GM12892 (cell line): ENCODE results near the gene TUBB2A.

ENCODE experiments used
- POLR2A ChIP-seq: IDR thresholded peaks from 2 replicates; pipeline ENCODE4 v1.6.1; 2011; ENCODE audit warnings: low read depth, low read length, control low read depth
- POLR2AphosphoS5 ChIP-seq: IDR thresholded peaks from 2 replicates; pipeline ENCODE4 v1.6.1; 2011; ENCODE audit warnings: low read depth, low read length, control low read depth
- TAF1 ChIP-seq: IDR thresholded peaks from 2 replicates; pipeline ENCODE4 v1.6.1; 2011; ENCODE audit warnings: low read depth, mild to moderate bottlenecking, control low read depth, low read length, borderline replicate concordance

GRCh38 chr6:3124667-3125066 is 32.7 kb downstream of the TUBB2A start:
- no peak for TF ChIP-seq POLR2A
- TF ChIP-seq POLR2AphosphoS5: no peak
- no peak for TF ChIP-seq TAF1
